OCI-LY1 (cell line): ENCODE measurements around the gene TOR1B.

Experiments
- EZH2 ChIP-seq: fragments of 200-600 bp; sonication (generic), shearing (Covaris generic); IDR thresholded peaks from 2 replicates; pipeline ENCODE4 v1.8.0; 2017; ENCODE audit warnings: borderline replicate concordance, mixed run types, mild to moderate bottlenecking, antibody characterized with exemption, low read length, moderate library complexity, mixed read lengths
- TF ChIP-seq, protein P1 (sequence below): fragments of 200-600 bp; sonication (generic), shearing (Covaris generic); IDR thresholded peaks from 2 replicates; pipeline ENCODE4 v1.5.1; 2017; ENCODE audit warnings: mild to moderate bottlenecking, antibody characterized with exemption, low read length, moderate library complexity, mixed read lengths

- TF ChIP-seq, protein P1, sequence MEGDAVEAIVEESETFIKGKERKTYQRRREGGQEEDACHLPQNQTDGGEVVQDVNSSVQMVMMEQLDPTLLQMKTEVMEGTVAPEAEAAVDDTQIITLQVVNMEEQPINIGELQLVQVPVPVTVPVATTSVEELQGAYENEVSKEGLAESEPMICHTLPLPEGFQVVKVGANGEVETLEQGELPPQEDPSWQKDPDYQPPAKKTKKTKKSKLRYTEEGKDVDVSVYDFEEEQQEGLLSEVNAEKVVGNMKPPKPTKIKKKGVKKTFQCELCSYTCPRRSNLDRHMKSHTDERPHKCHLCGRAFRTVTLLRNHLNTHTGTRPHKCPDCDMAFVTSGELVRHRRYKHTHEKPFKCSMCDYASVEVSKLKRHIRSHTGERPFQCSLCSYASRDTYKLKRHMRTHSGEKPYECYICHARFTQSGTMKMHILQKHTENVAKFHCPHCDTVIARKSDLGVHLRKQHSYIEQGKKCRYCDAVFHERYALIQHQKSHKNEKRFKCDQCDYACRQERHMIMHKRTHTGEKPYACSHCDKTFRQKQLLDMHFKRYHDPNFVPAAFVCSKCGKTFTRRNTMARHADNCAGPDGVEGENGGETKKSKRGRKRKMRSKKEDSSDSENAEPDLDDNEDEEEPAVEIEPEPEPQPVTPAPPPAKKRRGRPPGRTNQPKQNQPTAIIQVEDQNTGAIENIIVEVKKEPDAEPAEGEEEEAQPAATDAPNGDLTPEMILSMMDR: no peak
- TF ChIP-seq EZH2: no peak
These were observed 34.5 kb upstream of the TOR1B start for GRCh38 chr9:129768486-129768885.
